Transverse colon (tissue), 3 donors: ENCODE measurements around the gene PPP4R2.

Experiments used
- CTCF ChIP-seq, 5 experiments: fragments of 200-600 bp in 3 of 5; fragments of 450-650 bp in 2 of 5; sonication (generic) in 3 of 5; IDR thresholded peaks; 1 replicate in 2 of 5; 2 replicates in 3 of 5; pipeline ENCODE4 v1.5.1; 2016 to 2017; ENCODE audit warnings: antibody characterized with exemption in 5 of 5, inconsistent platforms in 3 of 5, mild to moderate bottlenecking in 2 of 5, moderate library complexity in 1 of 5
- EP300 ChIP-seq: sonication (generic); formaldehyde crosslinking; IDR thresholded peaks from one replicate; pipeline ENCODE4 v1.6.1; 2017; ENCODE audit warnings: antibody characterized with exemption, low read depth
- POLR2A ChIP-seq: fragments of 450-650 bp; IDR thresholded peaks from one replicate; pipeline ENCODE4 v1.6.1; 2016; ENCODE audit warnings: antibody characterized with exemption, mild to moderate bottlenecking, moderate library complexity

- TF ChIP-seq EP300 (no peak), CTCF (IDR thresholded peaks at IDR 0.05) (no peak), POLR2A (no peak)
Measured at GRCh38 chr3:73029321-73029796, 32.7 kb downstream of the PPP4R2 start.
